Sigmoid colon (tissue), 7 donors: ENCODE results near the gene KRTAP3-3. TPM values are rescaled to one million over a fixed set of nuclear protein-coding genes. Genes with fewer than 3 reads are reported as not detected.

Experiments used
- DNase-seq: peaks from one replicate; pipeline ENCODE4 v3.0.0-alpha.2; 2019
- H3K27ac ChIP-seq, 4 donors: fragments of 200-600 bp; sonication (generic); one replicate each; pipeline ENCODE4 v1.5.1; 2016 to 2019; ENCODE audit warnings: mild to moderate bottlenecking in 1 of 4
- H3K27me3 ChIP-seq, 3 donors: fragments of 200-600 bp; sonication (generic); one replicate each; pipeline ENCODE4 v1.5.1; 2019; ENCODE audit warnings: mild to moderate bottlenecking in 1 of 3
- H3K36me3 ChIP-seq, 4 donors: fragments of 200-600 bp; sonication (generic); one replicate each; pipeline ENCODE4 v1.5.1; 2016 to 2019
- H3K4me1 ChIP-seq, 4 donors: fragments of 200-600 bp; sonication (generic); one replicate each; pipeline ENCODE4 v1.5.1; 2017 to 2019
- H3K4me3 ChIP-seq, 4 donors: fragments of 200-600 bp; sonication (generic); one replicate each; pipeline ENCODE4 v1.5.1; 2017 to 2019; ENCODE audit warnings: mild to moderate bottlenecking in 2 of 4, moderate library complexity in 1 of 4
- H3K9me3 ChIP-seq, 4 donors: fragments of 200-600 bp in 3 of 4; sonication (generic) in 3 of 4; one replicate each; pipeline versions ENCODE4 v1.5.1 to v1.6.1; 2013 to 2019
- CTCF ChIP-seq, 4 experiments: fragments of 450-650 bp in 3 of 4; fragments of 200-600 bp in 1 of 4; IDR thresholded peaks; one replicate each; pipeline ENCODE4 v1.5.1; 2016 to 2019; ENCODE audit warnings: antibody characterized with exemption in 4 of 4, mild to moderate bottlenecking in 3 of 4, moderate library complexity in 2 of 4
- EP300 ChIP-seq, 4 donors: sonication (generic); formaldehyde crosslinking; IDR thresholded peaks; one replicate each; pipeline ENCODE4 v1.6.1; 2017; ENCODE audit warnings: antibody characterized with exemption in 4 of 4
- POLR2A ChIP-seq, 2 donors: fragments of 450-650 bp; IDR thresholded peaks; one replicate each; pipeline ENCODE4 v1.6.1; 2016; ENCODE audit warnings: antibody characterized with exemption in 2 of 2, mild to moderate bottlenecking in 2 of 2, moderate library complexity in 2 of 2
- POLR2AphosphoS5 ChIP-seq, 4 donors: sonication (generic); formaldehyde crosslinking; IDR thresholded peaks; one replicate each; pipeline ENCODE4 v1.6.1; 2017; ENCODE audit warnings: antibody characterized with exemption in 4 of 4
- WGBS, 2 donors: extraction: QIAGEN DNeasy Blood & Tissue Kit; methylation state at CpG; one replicate each; pipeline ENCODE4 v1.1.7; 2013; 5-methylcytosine and 5-hydroxymethylcytosine counted together
- intact Hi-C: fragments of 100-400 bp; cut with DNase I; formaldehyde crosslinking; loops from one replicate; pipeline ENCODE4 v1.15.1; 2023
- polyA plus RNA-seq, 3 donors: library from polyadenylated mRNA; stranded (reverse); fragments of 200-250 nt; gene quantifications; one replicate each; pipeline ENCODE4 v1.2.3, GENCODE V29; 2013
- total RNA-seq, 4 donors: library from RNA; depleted of rRNA; stranded (reverse); fragments of >200 nt; gene quantifications; one replicate each; pipeline ENCODE4 v1.1.0, GENCODE V29; 2016
- donor health status: healthy with polysubstance abuse.
- donor health status: Bipolar disorder and iron deficiency.
- donor health status: healthy.

Gene KRTAP3-3
- total and polyA plus RNA-seq, 7 donors: not detected

- H3K4me3 ChIP-seq: no peak overlapping the region
- H3K36me3 ChIP-seq: no peaks in the 10 kb centered on the region
- H3K9me3 ChIP-seq: no peaks in the 10 kb centered on the region
- H3K4me1 ChIP-seq: no peaks in the 10 kb centered on the region
- no peaks in the 10 kb centered on the region for H3K27me3 ChIP-seq
- DNase-seq: no peak
- intact Hi-C loops: no loop called here
- TF ChIP-seq POLR2A (IDR thresholded peaks at IDR 0.05) (no peak), EP300 (IDR thresholded peaks at IDR 0.05) (no peak), CTCF (IDR thresholded peaks at IDR 0.05) (no peak), POLR2AphosphoS5 (IDR thresholded peaks at IDR 0.05) (no peak)
- no peak overlapping the region for H3K27ac ChIP-seq
- WGBS, 2 donors: 80 to 88% methylated on average over 2 of the region's 2 CpGs
These were observed 3.4 kb upstream of the KRTAP3-3 start for GRCh38 chr17:40997361-40997760.

GRCh38 chr17:40996829-40997228, 2.9 kb upstream of the KRTAP3-3 start:
- H3K4me1 ChIP-seq: no peaks in the 10 kb centered on the region
- no peaks in the 10 kb centered on the region for H3K9me3 ChIP-seq
- TF ChIP-seq EP300 (IDR thresholded peaks at IDR 0.05) (no peak), POLR2A (IDR thresholded peaks at IDR 0.05) (no peak), CTCF (IDR thresholded peaks at IDR 0.05) (no peak), POLR2AphosphoS5 (IDR thresholded peaks at IDR 0.05) (no peak)
- intact Hi-C loops: no loop called here
- H3K4me3 ChIP-seq: no peak overlapping the region
- no peak overlapping the region for H3K27ac ChIP-seq
- WGBS, 2 donors: 82 to 90% methylated on average over 4 of the region's 4 CpGs
- H3K27me3 ChIP-seq: no peaks in the 10 kb centered on the region
- no peak for DNase-seq
- no peaks in the 10 kb centered on the region for H3K36me3 ChIP-seq

- Histone ChIP-seq H3K4me3 (no peak overlapping the region), H3K4me1 (no peaks in the 10 kb centered on the region)
- 48 to 52% methylated on average over 1 of the region's 1 CpG for WGBS, 2 donors
These were observed 1.2 kb upstream of the KRTAP3-3 start for GRCh38 chr17:40995116-40995515.

GRCh38 chr17:40993084-40993483, 880 bp downstream of the KRTAP3-3 start:
- no peaks in the 10 kb centered on the region for H3K9me3 ChIP-seq
- no peaks in the 10 kb centered on the region for H3K27me3 ChIP-seq
- no peak for DNase-seq
- intact Hi-C loops: no loop called here
- TF ChIP-seq POLR2AphosphoS5 (IDR thresholded peaks at IDR 0.05): no peak
- no peak for TF ChIP-seq POLR2A (IDR thresholded peaks at IDR 0.05)
- TF ChIP-seq EP300 (IDR thresholded peaks at IDR 0.05): no peak
- no peak for TF ChIP-seq CTCF (IDR thresholded peaks at IDR 0.05)
- no peak overlapping the region for H3K4me3 ChIP-seq
- no peaks in the 10 kb centered on the region for H3K36me3 ChIP-seq
- no peak overlapping the region for H3K27ac ChIP-seq
- no peaks in the 10 kb centered on the region for H3K4me1 ChIP-seq
- 69 to 84% methylated on average over 2 of the region's 2 CpGs for WGBS, 2 donors

More at GRCh38 chr17:40995116-40995515, 1.2 kb upstream of the KRTAP3-3 start:
- no peaks in the 10 kb centered on the region for H3K9me3 ChIP-seq
- intact Hi-C loops: no loop called here
- H3K36me3 ChIP-seq: no peaks in the 10 kb centered on the region
- TF ChIP-seq POLR2AphosphoS5 (IDR thresholded peaks at IDR 0.05): no peak
- TF ChIP-seq CTCF (IDR thresholded peaks at IDR 0.05): no peak
- no peak for TF ChIP-seq POLR2A (IDR thresholded peaks at IDR 0.05)
- TF ChIP-seq EP300 (IDR thresholded peaks at IDR 0.05): no peak
- DNase-seq: no peak
- no peak overlapping the region for H3K27ac ChIP-seq
- H3K27me3 ChIP-seq: no peaks in the 10 kb centered on the region

- no peak for TF ChIP-seq CTCF (IDR thresholded peaks at IDR 0.05)
- H3K9me3 ChIP-seq: no peaks in the 10 kb centered on the region
- no peaks in the 10 kb centered on the region for H3K36me3 ChIP-seq
- WGBS, 2 donors: 19 to 68% methylated on average over 3 of the region's 3 CpGs
- no peak for DNase-seq
- H3K27me3 ChIP-seq: no peaks in the 10 kb centered on the region
- no peaks in the 10 kb centered on the region for H3K4me1 ChIP-seq
- intact Hi-C loops: no loop called here
- no peak overlapping the region for H3K4me3 ChIP-seq
- no peak overlapping the region for H3K27ac ChIP-seq
These were observed 1.3 kb downstream of the KRTAP3-3 start for GRCh38 chr17:40992666-40993065.
